Left renal cortex interstitium (tissue), 4 donors: ENCODE measurements around the gene GNAS-AS1. TPM values are rescaled to one million over a fixed set of nuclear protein-coding genes. Genes with fewer than 3 reads are reported as not detected.
"Not testable (repeated sequence)": the region's sequence is repeated elsewhere in the genome, so short reads cannot be mapped to it uniquely, and the experiment has no call there.

Source experiments
- DNase-seq, 4 donors: peaks; one replicate each; pipeline ENCODE4 v3.0.0-alpha.2; 2013; ENCODE audit warnings: low read depth in 4 of 4, low spot score in 2 of 4, missing footprints in 1 of 4
- polyA plus RNA-seq, 4 donors: library from polyadenylated mRNA; unstranded; fragments of 120-200 nt; gene quantifications; one replicate each; pipeline ENCODE4 v1.2.1, GENCODE V29; 2013; ENCODE audit not compliant: insufficient read length in 4 of 4

The GNAS-AS1 gene
- polyA plus RNA-seq, 4 donors: 0.64 to 2.1 (median 1.3) TPM

GRCh38 chr20:58838174-58838573 lies 12.5 kb downstream of the GNAS-AS1 start:
- no peak for DNase-seq

GRCh38 chr20:58837717-58838116 lies 13.0 kb downstream of the GNAS-AS1 start:
- no peak for DNase-seq

- DNase-seq: no peak
Observed at GRCh38 chr20:58836616-58837204, 14.0 kb downstream of the GNAS-AS1 start.

GRCh38 chr20:58835231-58835630 lies 15.5 kb downstream of the GNAS-AS1 start:
- no peak for DNase-seq

GRCh38 chr20:58833921-58834320 lies 16.8 kb downstream of the GNAS-AS1 start:
- no peak for DNase-seq

GRCh38 chr20:58832457-58832856 lies 18.2 kb downstream of the GNAS-AS1 start:
- no peak for DNase-seq

GRCh38 chr20:58829531-58829941 lies 21.2 kb downstream of the GNAS-AS1 start:
- no peak for DNase-seq

- not testable (repeated sequence) for DNase-seq
Observed at GRCh38 chr20:58828804-58829203, 21.9 kb downstream of the GNAS-AS1 start.

GRCh38 chr20:58828136-58828535 lies 22.6 kb downstream of the GNAS-AS1 start:
- no peak for DNase-seq

- DNase-seq: no peak
Observed at GRCh38 chr20:58826271-58826670, 24.4 kb downstream of the GNAS-AS1 start.

- DNase-seq: no peak
Observed at GRCh38 chr20:58825450-58825849, 25.3 kb downstream of the GNAS-AS1 start.

- no peak for DNase-seq
Observed at GRCh38 chr20:58824843-58825242, 25.9 kb downstream of the GNAS-AS1 start.

- no peak for DNase-seq
Observed at GRCh38 chr20:58822748-58823730, 27.7 kb downstream of the GNAS-AS1 start.

- DNase-seq: no peak
Observed at GRCh38 chr20:58822149-58822548, 28.6 kb downstream of the GNAS-AS1 start.

- not testable (repeated sequence) for DNase-seq
Observed at GRCh38 chr20:58820515-58820914, 30.2 kb downstream of the GNAS-AS1 start.

- DNase-seq: no peak
Observed at GRCh38 chr20:58819921-58820320, 30.8 kb downstream of the GNAS-AS1 start.

GRCh38 chr20:58818586-58819285 lies 32.0 kb downstream of the GNAS-AS1 start:
- no peak for DNase-seq

GRCh38 chr20:58817748-58818147 lies 33.0 kb downstream of the GNAS-AS1 start:
- DNase-seq: no peak

- DNase-seq: no peak
Observed at GRCh38 chr20:58816957-58817651, 33.6 kb downstream of the GNAS-AS1 start.

GRCh38 chr20:58816051-58816450 lies 34.7 kb downstream of the GNAS-AS1 start:
- no peak for DNase-seq

GRCh38 chr20:58815448-58815847 lies 35.3 kb downstream of the GNAS-AS1 start:
- DNase-seq: no peak
